ENCODE measurements around the gene LRRN4. TPM values are rescaled to one million over a fixed set of nuclear protein-coding genes. Genes with fewer than 3 reads are reported as not detected.

Gene LRRN4
- total RNA-seq, 4 donors from 2014 or later: not detected

GRCh38 chr20:6095409-6095808 is 41.5 kb upstream of the LRRN4 start:
- WGBS, 2 donors: 93 to 94% methylated on average over 5 of the region's 5 CpGs
- no peak overlapping the region for H3K4me3 ChIP-seq (ENCODE audit: low read depth, poor library complexity, severe bottlenecking)
- TF ChIP-seq, protein P1, sequence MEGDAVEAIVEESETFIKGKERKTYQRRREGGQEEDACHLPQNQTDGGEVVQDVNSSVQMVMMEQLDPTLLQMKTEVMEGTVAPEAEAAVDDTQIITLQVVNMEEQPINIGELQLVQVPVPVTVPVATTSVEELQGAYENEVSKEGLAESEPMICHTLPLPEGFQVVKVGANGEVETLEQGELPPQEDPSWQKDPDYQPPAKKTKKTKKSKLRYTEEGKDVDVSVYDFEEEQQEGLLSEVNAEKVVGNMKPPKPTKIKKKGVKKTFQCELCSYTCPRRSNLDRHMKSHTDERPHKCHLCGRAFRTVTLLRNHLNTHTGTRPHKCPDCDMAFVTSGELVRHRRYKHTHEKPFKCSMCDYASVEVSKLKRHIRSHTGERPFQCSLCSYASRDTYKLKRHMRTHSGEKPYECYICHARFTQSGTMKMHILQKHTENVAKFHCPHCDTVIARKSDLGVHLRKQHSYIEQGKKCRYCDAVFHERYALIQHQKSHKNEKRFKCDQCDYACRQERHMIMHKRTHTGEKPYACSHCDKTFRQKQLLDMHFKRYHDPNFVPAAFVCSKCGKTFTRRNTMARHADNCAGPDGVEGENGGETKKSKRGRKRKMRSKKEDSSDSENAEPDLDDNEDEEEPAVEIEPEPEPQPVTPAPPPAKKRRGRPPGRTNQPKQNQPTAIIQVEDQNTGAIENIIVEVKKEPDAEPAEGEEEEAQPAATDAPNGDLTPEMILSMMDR (IDR thresholded peaks at IDR 0.05): no peak
- TF ChIP-seq POLR2A (IDR thresholded peaks at IDR 0.05): no peak
- intact Hi-C loops (cut with DNase I; ENCODE audit: low total_unique reads): loop anchor here (5.0 kb wide), 1 partner anchor 278 kb away; no protein-coding TSS in a partner anchor
- no peak for DNase-seq (ENCODE audit: low spot score in 2 of 2)

GRCh38 chr20:6094565-6094964 is 40.7 kb upstream of the LRRN4 start:
- WGBS, 2 donors: 96% methylated on average over 4 of the region's 4 CpGs
- H3K4me3 ChIP-seq (ENCODE audit: low read depth, poor library complexity, severe bottlenecking): no peak overlapping the region
- TF ChIP-seq, protein P1 (IDR thresholded peaks at IDR 0.05): no peak
- TF ChIP-seq POLR2A (IDR thresholded peaks at IDR 0.05): no peak
- no peak for DNase-seq (ENCODE audit: low spot score in 2 of 2)
- intact Hi-C loops (cut with DNase I; ENCODE audit: low total_unique reads): no loop called here

DNA sequence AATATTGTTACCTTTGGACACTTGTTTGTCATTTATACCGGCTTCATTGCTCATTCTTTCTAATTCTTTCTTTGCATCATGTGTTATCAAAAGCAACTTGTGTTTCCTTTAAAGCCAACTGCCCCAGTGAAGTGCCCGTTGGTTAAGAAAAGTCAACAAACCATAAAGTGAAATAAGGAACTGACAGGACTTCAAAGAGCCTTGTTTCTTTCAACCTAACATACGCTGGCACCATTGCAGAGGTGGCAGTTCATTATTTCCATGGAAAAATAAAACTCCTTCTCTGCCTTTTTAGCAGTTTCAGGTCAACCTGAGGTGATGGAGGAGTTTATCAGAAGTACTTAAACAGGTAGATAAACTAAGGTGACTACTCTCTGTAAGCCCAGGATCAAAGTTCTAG is 40.2 kb upstream of the LRRN4 start:
- no peak overlapping the region for H3K4me3 ChIP-seq (ENCODE audit: low read depth, poor library complexity, severe bottlenecking)
- WGBS, 2 donors: 68 to 71% methylated on average over 3 of the region's 3 CpGs
- intact Hi-C loops (cut with DNase I; ENCODE audit: low total_unique reads): no loop called here
- TF ChIP-seq POLR2A (IDR thresholded peaks at IDR 0.05): no peak
- TF ChIP-seq, protein P1 (IDR thresholded peaks at IDR 0.05): no peak
- no peak for DNase-seq (ENCODE audit: low spot score in 2 of 2)

DNA sequence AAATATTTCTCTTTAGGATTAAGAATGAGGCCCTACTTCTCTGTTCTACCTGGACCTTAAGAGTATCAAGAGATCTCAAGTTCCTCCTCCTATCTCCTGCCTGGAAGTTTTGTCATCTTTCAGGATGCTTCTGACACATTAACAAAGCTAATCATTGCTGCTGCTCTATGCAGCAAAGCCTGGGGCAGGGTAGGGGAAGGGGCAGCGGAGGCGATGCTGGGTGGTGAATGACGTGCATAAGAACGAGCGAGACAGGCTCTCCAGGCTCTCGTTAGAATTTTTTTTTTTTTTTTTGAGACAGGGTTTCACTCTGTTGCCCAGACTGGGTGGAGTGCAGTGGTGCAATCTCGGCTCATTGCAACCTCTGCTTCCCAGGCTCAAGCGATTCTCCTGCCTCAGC is 37.8 kb upstream of the LRRN4 start:
- WGBS, 2 donors: 74 to 82% methylated on average over 8 of the region's 8 CpGs
- no peak for DNase-seq (ENCODE audit: low spot score in 2 of 2)
- no peak for TF ChIP-seq POLR2A (IDR thresholded peaks at IDR 0.05)
- intact Hi-C loops (cut with DNase I; ENCODE audit: low total_unique reads): no loop called here
- H3K4me3 ChIP-seq (ENCODE audit: low read depth, poor library complexity, severe bottlenecking): no peak overlapping the region

DNA sequence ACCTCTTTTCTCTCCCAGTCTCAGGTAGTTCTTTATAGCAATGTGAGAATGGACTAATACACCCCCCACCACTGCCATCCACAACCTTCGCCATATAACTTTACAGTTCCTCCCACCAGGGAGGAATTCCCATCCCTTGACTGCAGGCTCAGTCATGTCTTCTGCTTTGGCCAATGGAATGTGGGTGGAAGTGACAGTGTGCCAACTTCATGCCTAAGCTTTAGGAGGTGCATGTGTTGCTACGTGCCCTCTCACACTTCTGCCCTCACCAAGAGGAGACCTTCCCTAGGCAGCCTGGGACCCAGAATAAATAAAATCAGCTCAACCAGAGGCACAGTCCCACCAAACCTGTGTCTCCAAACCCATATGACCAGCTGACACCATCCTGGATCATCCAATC is 33.0 kb upstream of the LRRN4 start:
- H3K4me3 ChIP-seq (ENCODE audit: low read depth, poor library complexity, severe bottlenecking): no peak overlapping the region
- no peak for TF ChIP-seq POLR2A (IDR thresholded peaks at IDR 0.05)
- TF ChIP-seq, protein P1 (IDR thresholded peaks at IDR 0.05): no peak
- DNase-seq (ENCODE audit: low spot score in 2 of 2): no peak
- 48 to 50% methylated on average over 2 of the region's 2 CpGs for WGBS, 2 donors
- intact Hi-C loops (cut with DNase I; ENCODE audit: low total_unique reads): no loop called here

DNA sequence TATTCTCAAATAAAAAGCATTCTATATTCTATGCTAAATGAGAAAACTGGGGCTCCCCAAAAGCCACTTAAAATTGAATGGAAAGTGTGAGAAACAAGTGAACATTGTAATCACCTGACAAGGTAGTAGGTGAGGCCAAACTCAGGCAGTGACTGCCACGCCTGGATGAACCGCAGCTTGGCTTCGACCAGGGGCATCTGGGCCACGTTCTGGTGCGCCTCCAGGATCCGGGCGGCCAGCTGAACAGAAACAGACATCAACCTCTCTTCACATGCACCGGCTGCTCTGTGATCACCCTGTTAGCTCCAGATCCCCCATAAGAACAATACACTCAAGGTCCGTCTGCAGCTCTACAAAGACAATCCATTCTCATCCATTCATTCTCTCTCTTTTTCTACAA is 30.1 kb upstream of the LRRN4 start:
- no peak for TF ChIP-seq POLR2A (IDR thresholded peaks at IDR 0.05)
- TF ChIP-seq, protein P1 (IDR thresholded peaks at IDR 0.05): no peak
- intact Hi-C loops (cut with DNase I; ENCODE audit: low total_unique reads): no loop called here
- no peak for DNase-seq (ENCODE audit: low spot score in 2 of 2)
- no peak overlapping the region for H3K4me3 ChIP-seq (ENCODE audit: low read depth, poor library complexity, severe bottlenecking)
- WGBS, 2 donors: 74 to 77% methylated on average over 9 of the region's 9 CpGs

All from lower leg skin (tissue), 4 donors.